GDM1 (cell line): ENCODE measurements around the gene ADAP1.

Experiments used
- DNase-seq: peaks from one replicate; lab custom pipeline; 2025; lab: John Stamatoyannopoulos, UW

The ADAP1 gene

DNA sequence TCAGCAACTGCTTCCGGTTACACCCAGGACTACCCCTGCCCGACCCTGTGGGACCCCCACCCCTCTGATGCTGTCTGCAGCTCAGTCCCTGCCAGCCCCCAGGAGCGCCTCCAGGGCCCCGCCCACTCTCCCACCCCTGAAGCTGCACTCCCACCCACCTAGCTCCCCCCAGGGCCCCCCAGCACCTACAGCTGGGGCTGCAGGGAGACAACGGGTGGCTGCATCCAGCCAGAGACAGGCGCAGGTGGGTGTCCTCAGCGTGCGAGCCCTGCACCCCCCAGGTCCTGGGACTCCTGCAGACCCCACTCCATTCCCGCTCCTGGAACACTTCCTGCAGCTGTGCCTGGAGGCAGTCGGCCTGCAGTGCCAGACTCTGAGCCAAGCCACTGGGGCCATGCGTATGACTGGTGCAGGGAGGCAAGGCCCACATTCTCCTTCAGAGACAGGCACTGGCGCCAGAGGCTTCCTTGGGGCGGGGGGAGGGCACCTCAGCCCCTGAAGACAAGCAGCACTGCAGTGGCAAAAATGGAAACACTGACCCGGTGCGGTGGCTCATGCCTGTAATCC is 34.6 kb upstream of the ADAP1 start:
- no peak for DNase-seq

GRCh38 chr7:988426-988911 is 34.0 kb upstream of the ADAP1 start:
- DNase-seq = no peak

- no peak for DNase-seq
Measured at GRCh38 chr7:987909-988308, 33.4 kb upstream of the ADAP1 start.

DNA sequence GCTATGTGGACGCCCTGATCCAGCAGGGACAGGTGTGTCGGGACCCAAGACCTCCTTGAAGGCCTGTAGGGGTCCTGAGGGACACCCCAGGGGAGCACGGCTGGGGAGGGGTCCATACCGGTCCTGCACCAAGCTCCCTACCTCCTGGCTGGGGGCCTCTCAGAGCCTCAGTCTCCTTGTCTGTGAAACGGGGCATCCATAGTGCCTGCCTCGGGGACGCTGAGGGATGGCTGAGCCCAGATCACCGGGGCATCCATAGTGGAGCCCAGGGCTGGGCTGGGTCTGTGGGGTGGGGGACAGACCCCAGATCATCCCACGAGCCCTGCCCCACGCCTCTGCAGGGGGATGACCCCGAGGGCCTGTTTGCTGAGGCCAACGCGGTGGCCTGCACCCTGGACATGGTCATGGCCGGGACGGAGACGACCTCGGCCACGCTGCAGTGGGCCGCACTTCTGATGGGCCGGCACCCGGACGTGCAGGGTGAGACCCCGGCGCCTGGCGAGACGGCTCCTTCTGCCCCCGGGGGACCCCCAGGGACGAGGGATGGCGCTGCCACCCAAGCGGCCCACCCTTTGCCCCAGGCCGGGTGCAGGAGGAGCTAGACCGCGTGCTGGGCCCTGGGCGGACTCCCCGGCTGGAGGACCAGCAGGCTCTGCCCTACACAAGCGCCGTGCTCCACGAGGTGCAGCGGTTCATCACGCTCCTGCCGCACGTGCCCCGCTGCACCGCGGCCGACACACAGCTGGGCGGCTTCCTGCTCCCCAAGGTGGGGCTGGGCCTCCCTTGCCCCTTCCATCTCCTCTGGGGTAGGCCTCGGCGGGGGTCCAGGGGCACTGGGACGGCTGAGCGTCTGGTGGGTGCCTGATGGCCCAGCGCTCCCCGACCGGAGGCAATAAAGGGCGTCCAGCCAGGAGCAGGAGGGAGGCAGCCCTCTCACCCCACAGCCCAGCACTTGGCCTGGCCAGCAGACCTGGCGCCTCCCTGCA is 32.6 kb upstream of the ADAP1 start:
- DNase-seq = no peak

DNA sequence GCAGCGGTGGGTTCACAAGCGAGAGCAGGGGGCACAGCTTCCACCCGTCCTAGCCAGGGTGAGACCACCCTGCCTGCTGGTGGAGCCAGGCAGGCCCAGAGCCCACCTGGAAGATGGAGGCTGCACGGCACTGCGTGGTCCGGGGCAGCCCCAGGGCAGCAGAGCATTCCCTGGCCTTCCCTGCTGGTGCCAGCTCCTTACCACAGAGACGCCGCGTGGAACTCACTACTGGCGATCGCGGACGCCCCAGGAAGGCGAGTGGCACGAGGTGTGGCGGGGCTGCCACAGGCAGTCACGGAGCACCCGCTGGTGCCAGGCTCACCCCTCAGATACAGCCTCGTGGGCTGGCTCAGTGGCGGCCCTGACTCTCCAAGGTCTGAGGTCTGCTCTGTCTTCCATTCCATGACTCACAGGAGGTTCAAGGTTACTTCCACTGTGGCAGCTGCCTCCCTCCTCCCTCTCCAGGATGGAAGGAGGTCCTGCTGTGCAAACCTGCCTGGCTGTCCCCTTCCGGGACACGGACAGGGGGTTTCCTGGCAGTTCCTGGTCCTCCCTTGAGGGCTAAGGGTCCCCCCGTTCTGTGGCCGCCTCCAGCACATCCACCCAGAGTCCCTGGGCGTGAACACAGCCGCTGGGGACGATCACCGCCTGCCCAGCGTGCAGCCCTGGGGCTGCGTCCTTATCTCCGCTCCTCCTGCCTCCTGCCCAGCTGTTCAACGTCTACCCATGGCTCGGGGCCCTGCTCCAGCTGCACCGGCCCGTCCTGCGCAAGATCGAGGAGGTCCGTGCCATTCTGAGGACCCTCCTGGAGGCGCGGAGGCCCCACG is 31.6 kb upstream of the ADAP1 start:
- no peak for DNase-seq

GRCh38 chr7:985127-985416 is 30.6 kb upstream of the ADAP1 start:
- DNase-seq = no peak

DNA sequence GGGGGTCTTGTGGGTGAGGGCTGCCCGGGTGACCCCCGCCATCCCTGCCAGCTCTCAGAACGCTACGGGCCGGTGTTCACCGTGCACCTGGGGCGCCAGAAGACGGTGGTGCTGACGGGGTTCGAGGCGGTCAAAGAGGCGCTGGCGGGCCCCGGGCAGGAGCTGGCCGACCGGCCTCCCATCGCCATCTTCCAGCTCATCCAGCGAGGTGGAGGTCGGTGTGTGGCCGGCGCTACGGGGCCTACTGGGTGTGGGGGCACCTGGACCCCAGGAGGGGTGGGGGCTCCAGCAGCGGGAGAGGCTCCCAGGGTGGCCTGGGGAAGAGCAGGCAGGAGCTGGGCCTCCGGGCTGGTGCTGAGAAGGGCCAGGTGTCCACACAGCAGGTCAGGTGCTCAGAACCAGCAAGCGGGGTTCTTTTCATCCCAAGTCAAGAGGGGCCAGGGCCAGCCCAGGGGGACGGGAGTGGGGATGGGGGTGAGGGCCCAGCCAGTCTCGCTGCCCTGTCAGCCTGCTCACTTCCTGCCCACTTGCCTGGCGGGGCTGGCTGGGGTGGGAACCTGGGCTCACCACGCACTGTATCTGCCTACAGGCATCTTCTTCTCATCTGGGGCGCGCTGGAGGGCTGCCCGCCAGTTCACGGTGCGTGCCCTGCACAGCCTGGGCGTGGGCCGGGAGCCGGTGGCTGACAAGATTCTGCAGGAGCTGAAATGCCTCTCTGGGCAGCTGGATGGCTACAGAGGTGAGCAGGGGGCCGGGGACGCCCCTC is 30.1 kb upstream of the ADAP1 start:
- DNase-seq = no peak

DNA sequence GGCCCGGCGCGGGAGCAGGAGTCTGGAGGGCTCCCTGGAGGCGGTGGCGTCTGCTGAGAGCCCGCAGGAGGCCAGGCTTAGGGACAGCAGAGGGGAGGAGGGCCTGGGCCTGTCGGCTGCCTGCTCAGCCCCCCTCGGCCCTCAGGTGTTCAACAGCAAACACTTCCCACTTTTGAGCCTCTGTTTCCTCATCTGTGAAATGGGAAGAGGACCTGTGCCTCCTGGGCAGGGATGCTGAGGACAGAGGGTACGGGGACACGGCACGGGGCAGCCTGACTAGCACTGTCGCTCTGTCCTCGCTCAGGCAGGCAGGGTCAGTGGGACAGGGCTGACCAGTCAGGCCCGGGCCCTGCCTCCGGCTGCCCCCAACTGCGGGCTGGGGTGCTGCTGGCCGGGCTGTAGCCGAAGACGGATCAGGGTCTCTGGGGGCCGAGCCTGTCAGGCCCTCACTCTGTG is 29.2 kb upstream of the ADAP1 start:
- DNase-seq = no peak

GRCh38 chr7:983004-983615 is 28.6 kb upstream of the ADAP1 start, which contains the start of gene CYP2W1:
Gene CYP2W1 (plus strand): TSS chr7:983181. CDS start chr7:983212, 31 bp downstream.
- DNase-seq = no peak

DNA sequence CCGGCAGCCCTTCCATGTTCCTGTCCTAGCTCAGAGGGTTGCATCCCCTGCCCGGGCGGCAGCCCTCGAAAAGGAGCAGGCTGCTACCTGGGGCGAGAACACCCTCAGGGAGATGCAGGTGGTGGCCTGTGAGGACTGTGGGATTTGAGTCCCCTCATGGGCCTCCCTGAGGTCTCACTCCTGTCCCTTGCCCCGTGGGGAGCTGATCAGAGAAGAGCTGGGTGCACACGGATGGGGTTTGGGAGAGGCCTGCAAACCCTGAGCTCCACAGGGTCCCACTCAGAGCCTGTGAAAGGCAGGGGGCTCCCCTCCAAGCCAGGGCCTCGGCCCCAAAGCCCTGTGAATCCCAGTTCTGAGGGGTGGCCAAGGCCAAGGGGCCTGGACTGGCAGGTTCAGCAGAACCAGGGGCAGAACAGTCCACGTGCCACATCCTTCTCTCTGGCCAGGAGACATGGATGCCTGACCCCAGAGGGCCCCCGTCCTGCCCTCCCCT is 28.1 kb upstream of the ADAP1 start:
- DNase-seq = no peak

- DNase-seq = no peak
Measured at GRCh38 chr7:981793-982510, 27.5 kb upstream of the ADAP1 start.

- no peak for DNase-seq
Measured at GRCh38 chr7:979886-980571, 25.5 kb upstream of the ADAP1 start.

GRCh38 chr7:979151-979550 is 24.7 kb upstream of the ADAP1 start:
- no peak for DNase-seq

DNA sequence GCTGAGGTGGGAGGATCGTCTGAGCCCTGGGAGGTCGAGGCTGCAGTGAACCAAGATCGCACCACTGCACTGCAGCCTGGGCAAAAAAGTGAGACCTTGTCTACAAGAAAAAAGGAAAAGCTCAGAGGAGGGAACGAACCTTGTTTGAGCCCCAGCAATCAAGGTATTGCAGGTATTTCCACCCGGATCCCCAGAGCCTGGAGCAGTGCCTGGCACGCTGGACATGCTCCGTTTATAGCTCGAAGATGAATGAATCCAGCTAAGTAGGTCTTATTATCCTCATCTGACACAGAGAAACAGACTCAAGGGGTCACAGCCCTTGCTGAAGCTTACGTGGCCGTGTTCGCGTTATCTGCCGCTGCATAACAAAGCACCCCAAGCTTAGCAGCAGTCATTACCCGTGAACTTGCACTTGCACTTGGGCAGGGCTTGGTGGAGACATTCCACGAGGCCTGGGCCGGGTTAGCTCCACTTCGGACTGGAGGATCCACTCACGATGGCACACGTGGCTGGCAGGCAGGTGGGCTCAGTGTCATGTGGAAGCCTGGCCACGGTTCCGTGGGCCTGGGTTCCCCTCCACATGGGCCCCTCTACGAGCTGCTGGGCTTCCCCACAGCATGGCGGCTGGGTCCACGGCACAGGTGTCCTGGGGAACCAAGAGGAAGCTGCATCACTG is 24.1 kb upstream of the ADAP1 start:
- no peak for DNase-seq

- DNase-seq = no peak
Measured at GRCh38 chr7:978049-978346, 23.5 kb upstream of the ADAP1 start.

GRCh38 chr7:977326-978048 is 23.0 kb upstream of the ADAP1 start:
- DNase-seq = no peak

DNA sequence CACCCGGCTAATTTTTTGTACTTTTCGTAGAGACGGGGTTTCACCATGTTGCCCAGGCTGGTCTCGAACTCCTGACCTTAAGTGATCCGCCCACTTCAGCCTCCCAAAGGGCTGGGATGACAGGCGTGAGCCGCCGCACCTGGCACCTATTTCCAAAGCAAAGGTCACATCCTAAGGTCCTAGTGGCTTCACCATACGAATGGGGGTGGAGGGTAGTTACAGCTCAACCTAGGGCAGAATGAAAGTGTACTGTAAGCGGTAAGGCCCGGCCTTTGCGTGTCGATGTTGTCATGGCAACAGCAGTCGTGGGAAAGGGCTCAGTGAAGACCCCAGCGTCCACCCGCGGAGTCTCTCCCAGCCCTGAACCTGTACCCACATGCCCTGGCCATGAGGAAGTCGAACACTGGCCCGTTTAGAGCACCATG is 22.4 kb upstream of the ADAP1 start:
- DNase-seq = no peak

- DNase-seq = no peak
Measured at GRCh38 chr7:975702-976473, 21.4 kb upstream of the ADAP1 start.
